Naive thymus-derived CD4-positive, alpha-beta T cell (primary cell): Measurements from ENCODE around the gene TYW1B. TPM values are rescaled to one million over a fixed set of nuclear protein-coding genes. Genes with fewer than 3 reads are reported as not detected.
"Not testable (repeated sequence)": the region's sequence is repeated elsewhere in the genome, so short reads cannot be mapped to it uniquely, and the experiment has no call there.

Experiments
- ATAC-seq: fragments of 150-1000 bp; cut with Tn5 transposase; 2 replicates; pipeline ENCODE4 v1.10.0; 2021; ENCODE audit warnings: mild to moderate bottlenecking, moderate library complexity
- CTCF ChIA-PET: fragments of 350-600 bp; sonication (Branson Sonifier 250); formaldehyde crosslinking; loops from one replicate; lab custom pipeline; 2021; ENCODE audit warnings: antibody characterized with exemption; lab: Charles Lee
- POLR2A ChIA-PET: fragments of 350-600 bp; sonication (Branson Sonifier 250); formaldehyde crosslinking; loops from one replicate; lab custom pipeline; 2021; ENCODE audit warnings: antibody characterized with exemption, inconsistent platforms; lab: Charles Lee
- DNase-seq, 9 donors: peaks; one replicate each; pipeline versions ENCODE4 v3.0.0 to v3.0.0-alpha.2; 2020 to 2022; ENCODE audit warnings: mixed read lengths in 1 of 9
- H3K27ac ChIP-seq: one replicate; pipeline ENCODE4 v1.7.0; 2013; ENCODE audit warnings: mild to moderate bottlenecking, low read depth, low read length, moderate library complexity
- H3K27me3 ChIP-seq, 2 donors: one replicate each; pipeline ENCODE4 v1.7.0; 2013; ENCODE audit warnings: low read length in 2 of 2, mild to moderate bottlenecking in 2 of 2, moderate library complexity in 2 of 2; ENCODE audit not compliant: control insufficient read depth in 2 of 2, insufficient read depth in 2 of 2
- H3K36me3 ChIP-seq, 3 experiments: 1 replicate in 2 of 3; 2 replicates in 1 of 3; pipeline ENCODE4 v1.7.0; 2013; ENCODE audit warnings: low read length in 3 of 3, mild to moderate bottlenecking in 3 of 3, moderate library complexity in 1 of 3; ENCODE audit not compliant: insufficient read depth in 3 of 3, control insufficient read depth in 2 of 3
- H3K4me1 ChIP-seq, 2 donors: one replicate each; pipeline ENCODE4 v1.7.0; 2013; ENCODE audit warnings: low read length in 2 of 2, mild to moderate bottlenecking in 2 of 2, moderate library complexity in 1 of 2; ENCODE audit not compliant: control insufficient read depth in 2 of 2, insufficient read depth in 2 of 2
- H3K4me3 ChIP-seq: 2 replicates; pipeline ENCODE4 v1.7.0; 2013; ENCODE audit warnings: mild to moderate bottlenecking, low read length
- H3K9me3 ChIP-seq, 3 experiments: 1 replicate in 2 of 3; 2 replicates in 1 of 3; pipeline ENCODE4 v1.7.0; 2013; ENCODE audit warnings: low read length in 3 of 3; ENCODE audit not compliant: control insufficient read depth in 2 of 3
- H3K27ac Mint-ChIP-seq, 9 donors: one replicate each; pipeline ENCODE4 v1.8.0; 2020 to 2022; ENCODE audit warnings: mixed read lengths in 9 of 9, mild to moderate bottlenecking in 8 of 9, moderate library complexity in 5 of 9, inconsistent platforms in 2 of 9
- H3K27me3 Mint-ChIP-seq, 5 donors: one replicate each; pipeline ENCODE4 v1.8.0; 2021 to 2022; ENCODE audit warnings: mixed read lengths in 5 of 5, mild to moderate bottlenecking in 1 of 5
- H3K36me3 Mint-ChIP-seq, 5 donors: one replicate each; pipeline ENCODE4 v1.8.0; 2020 to 2022; ENCODE audit warnings: mixed read lengths in 5 of 5, mild to moderate bottlenecking in 3 of 5, inconsistent platforms in 1 of 5
- H3K4me1 Mint-ChIP-seq, 7 donors: one replicate each; pipeline ENCODE4 v1.8.0; 2020 to 2022; ENCODE audit warnings: mixed read lengths in 7 of 7, mild to moderate bottlenecking in 3 of 7, inconsistent platforms in 1 of 7
- H3K4me3 Mint-ChIP-seq, 10 donors: one replicate each; pipeline ENCODE4 v1.8.0; 2020 to 2022; ENCODE audit warnings: mild to moderate bottlenecking in 10 of 10, mixed read lengths in 10 of 10, moderate library complexity in 6 of 10, inconsistent platforms in 2 of 10
- H3K9me3 Mint-ChIP-seq, 11 donors: one replicate each; pipeline ENCODE4 v1.8.0; 2020 to 2022; ENCODE audit warnings: mixed read lengths in 11 of 11, mild to moderate bottlenecking in 4 of 11, inconsistent platforms in 1 of 11, moderate library complexity in 1 of 11
- intact Hi-C, 2 donors: fragments of 100-400 bp; cut with micrococcal nuclease; formaldehyde crosslinking; loops; one replicate each; pipeline ENCODE4 v1.15.1; 2023
- polyA plus RNA-seq, 2 donors: library from polyadenylated mRNA; unstranded; fragments of 300-500 nt; fragmentation: Illumina TruSeq; gene quantifications; one replicate each; pipeline ENCODE4 v1.2.3, GENCODE V29; 2021
- total RNA-seq, 6 experiments: library from RNA in 5 of 6; stranded (reverse) in 5 of 6; gene quantifications; 1 replicate in 5 of 6; 2 replicates in 1 of 6; pipeline ENCODE4 v1.2.3 and lab custom pipeline; 2021 to 2026

The TYW1B gene
- total and polyA plus RNA-seq, 7 experiments from 2014 or later, result 1.2 to 8.2 (median 5.4) TPM

- H3K27me3 ChIP-seq, ATAC-seq, H3K9me3 Mint-ChIP-seq, CTCF ChIA-PET, H3K27me3 Mint-ChIP-seq, intact Hi-C loops, DNase-seq, H3K9me3 ChIP-seq: not testable (repeated sequence)
- Histone ChIP-seq H3K27ac (peak overlapping the region; percentile 93), H3K4me3 (peak overlapping the region; percentile 90), H3K4me1 (peaks cover 7 to 15% of the 10 kb centered on the region in 2 donors), H3K36me3 (peaks cover 0 to 33% (median 11%) of the 10 kb centered on the region in 3 experiments)
- peaks cover 20 to 52% (median 38%) of the 10 kb centered on the region in 7 donors for H3K4me1 Mint-ChIP-seq
- POLR2A ChIA-PET, result interaction anchor here (1.2 to 1.5 kb wide), 2 partner anchors 49 to 691 kb away, joined by 3 to 4 read pairs; partner anchors contain the start of gene BAZ1B
- peak overlapping the region; percentile 87 to 99 (median 96) for H3K4me3 Mint-ChIP-seq
- peak overlapping the region; percentile 93 to 99 (median 97) for H3K27ac Mint-ChIP-seq
- peaks cover 0 to 13% (median 12%) of the 10 kb centered on the region in 5 donors for H3K36me3 Mint-ChIP-seq
These were observed 2.6 kb upstream of the TYW1B start for GRCh38 chr7:72830567-72830966.

DNA sequence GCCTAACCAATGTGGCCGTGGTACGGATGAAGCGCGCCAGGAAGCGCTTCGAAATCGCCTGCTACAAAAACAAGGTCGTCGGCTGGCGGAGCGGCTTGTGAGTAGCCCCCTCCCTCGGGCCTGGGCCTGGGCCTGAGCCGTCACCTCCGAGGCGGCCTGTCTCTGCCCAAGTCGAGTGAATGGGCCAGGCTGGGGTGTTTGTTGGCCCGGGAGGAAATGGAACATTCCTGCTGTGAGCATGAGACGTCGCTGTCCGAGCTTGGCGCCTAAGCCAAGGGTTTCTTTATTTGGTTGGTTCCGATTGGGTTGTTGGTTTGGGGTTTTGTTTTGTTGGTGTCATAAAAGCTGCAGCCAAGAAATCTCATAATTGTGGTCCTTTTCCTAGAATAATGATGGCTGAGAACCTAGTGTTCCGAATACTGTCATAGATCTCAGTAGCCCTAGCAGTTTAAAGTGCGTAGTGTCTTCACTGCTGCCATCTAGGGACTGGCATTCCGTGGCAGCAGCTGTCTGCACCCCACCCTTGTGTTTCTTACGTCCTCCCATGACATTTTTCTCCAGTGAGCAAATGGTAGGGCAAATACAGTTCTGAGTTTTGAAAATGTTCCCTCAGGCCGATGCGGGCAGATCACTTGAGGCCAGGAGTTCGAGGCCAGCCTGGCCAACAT lies 1.8 kb upstream of the TYW1B start:
- CTCF ChIA-PET, result interaction anchor here (1.2 kb wide), 1 partner anchor 85 kb away, joined by 3 read pairs; no protein-coding TSS in a partner anchor
- Histone ChIP-seq H3K36me3 (peaks cover 0 to 32% (median 11%) of the 10 kb centered on the region in 3 experiments), H3K4me3 (peak overlapping the region; percentile 90), H3K4me1 (peaks cover 7 to 15% of the 10 kb centered on the region in 2 donors), H3K27ac (peak overlapping the region; percentile 93)
- intact Hi-C loops, result loop anchor here (1.0 to 5.0 kb wide), 9 partner anchors 95 to 909 kb away; partner anchors contain the start of genes ABHD11 (in 2 of the 2), BAZ1B (in 1 of the 2), BUD23 (in 1 of the 2) and DNAJC30 (in 1 of the 2)
- Mint-ChIP-seq H3K36me3 (peaks cover 0 to 13% (median 12%) of the 10 kb centered on the region in 5 donors), H3K27ac (peak overlapping the region; percentile 93 to 99 (median 97)), H3K4me3 (peak overlapping the region; percentile 87 to 99 (median 96)), H3K4me1 (peaks cover 20 to 52% (median 38%) of the 10 kb centered on the region in 7 donors)
- not testable (repeated sequence) for H3K27me3 ChIP-seq, H3K9me3 ChIP-seq, H3K27me3 Mint-ChIP-seq, H3K9me3 Mint-ChIP-seq
- DNase-seq (peak in 6 of 9 donors; percentile 27 to 76 (median 73)), ATAC-seq (peak; percentile 60)
- POLR2A ChIA-PET, result interaction anchor here (0.5 to 1.5 kb wide), 3 partner anchors 50 to 1345 kb away, joined by 3 to 4 read pairs (median 3); partner anchors contain the start of gene BAZ1B

GRCh38 chr7:72829291-72829686 lies 1.3 kb upstream of the TYW1B start:
- CTCF ChIA-PET, result interaction anchor here (1.2 kb wide), 1 partner anchor 86 kb away, joined by 3 read pairs; no protein-coding TSS in a partner anchor
- peaks cover 0 to 13% (median 12%) of the 10 kb centered on the region in 5 donors for H3K36me3 Mint-ChIP-seq
- H3K4me3 ChIP-seq, result peak overlapping the region; percentile 90

DNA sequence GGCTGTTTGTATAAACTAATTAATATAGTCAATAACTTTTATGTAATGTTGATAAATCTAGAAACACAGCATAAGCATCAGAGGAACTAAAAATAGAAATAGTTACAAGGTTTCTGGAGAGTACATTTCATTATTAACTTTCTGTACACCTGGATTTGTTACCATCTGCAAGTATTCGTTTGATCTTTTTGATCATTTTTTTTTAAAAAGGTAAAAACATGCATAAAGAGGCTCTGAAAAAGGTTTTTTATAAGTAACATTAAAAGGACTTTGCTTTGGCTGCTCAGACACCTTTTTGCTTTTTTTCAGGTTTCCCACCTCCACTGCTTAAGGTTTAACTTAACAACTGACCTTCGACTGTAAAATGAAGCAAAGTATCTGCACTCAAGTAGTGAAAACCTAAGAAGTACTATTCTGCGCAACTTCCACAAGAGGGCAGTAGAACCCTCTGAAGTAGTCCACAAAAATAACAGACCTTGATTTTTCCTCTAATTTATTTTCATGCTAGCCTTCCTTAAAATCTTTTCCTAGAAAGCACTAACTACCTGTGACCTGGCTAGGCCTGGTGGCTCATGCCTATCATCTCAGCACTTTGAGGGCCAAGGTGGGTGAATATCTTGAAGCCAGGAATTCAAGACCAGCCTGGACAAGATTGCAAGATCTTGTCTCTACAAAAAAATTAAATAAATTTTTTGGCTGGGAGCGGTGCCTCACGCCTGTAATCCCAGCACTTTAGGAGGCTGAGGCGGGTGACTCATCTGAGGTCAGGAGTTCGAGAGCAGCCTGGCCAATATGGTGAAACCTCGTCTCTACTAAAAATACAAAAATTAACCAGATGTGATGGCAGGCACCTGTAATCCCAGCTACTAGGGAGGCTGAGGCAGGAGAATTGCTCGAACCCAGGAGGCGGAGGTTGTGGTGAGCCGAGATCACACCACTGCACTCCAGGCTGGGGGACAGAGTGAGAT lies 4.0 kb downstream of the TYW1B start:
- H3K4me3 Mint-ChIP-seq, H3K27me3 ChIP-seq, H3K36me3 ChIP-seq, H3K4me1 ChIP-seq, H3K4me3 ChIP-seq, H3K27me3 Mint-ChIP-seq, H3K9me3 ChIP-seq, H3K9me3 Mint-ChIP-seq, H3K27ac ChIP-seq, intact Hi-C loops, POLR2A ChIA-PET, ATAC-seq: not testable (repeated sequence)
- peaks cover 5 to 33% (median 20%) of the 10 kb centered on the region in 7 donors for H3K4me1 Mint-ChIP-seq
- CTCF ChIA-PET, result interaction anchor here (0.6 to 1.3 kb wide), 2 partner anchors 78 to 91 kb away, joined by 3 to 4 read pairs; no protein-coding TSS in a partner anchor
- peak overlapping the region in 3 of 9 donors; percentile 31 to 43 (median 41) for H3K27ac Mint-ChIP-seq
- peak in 5 of 9 donors; percentile 21 to 41 (median 37) for DNase-seq
- peaks cover 1 to 11% (median 2%) of the 10 kb centered on the region in 5 donors for H3K36me3 Mint-ChIP-seq

More at GRCh38 chr7:72829291-72829686, 1.3 kb upstream of the TYW1B start:
- peak overlapping the region; percentile 93 to 99 (median 97) for H3K27ac Mint-ChIP-seq
- ATAC-seq (peak; percentile 67), DNase-seq (peak; percentile 83 to 99 (median 96))
- H3K4me3 Mint-ChIP-seq, result peak overlapping the region; percentile 87 to 99 (median 96)
- H3K27me3 ChIP-seq, H3K9me3 Mint-ChIP-seq, H3K9me3 ChIP-seq, H3K27me3 Mint-ChIP-seq: not testable (repeated sequence)
- intact Hi-C loops, result loop anchor here (1.0 to 5.0 kb wide), 9 partner anchors 96 to 910 kb away; partner anchors contain the start of genes ABHD11 (in 2 of the 2), BAZ1B (in 1 of the 2), BUD23 (in 1 of the 2) and DNAJC30 (in 1 of the 2)
- H3K36me3 ChIP-seq, result peaks cover 0 to 27% (median 11%) of the 10 kb centered on the region in 3 experiments
- H3K4me1 ChIP-seq, result peaks cover 7 to 15% of the 10 kb centered on the region in 2 donors
- H3K4me1 Mint-ChIP-seq, result peaks cover 20 to 52% (median 38%) of the 10 kb centered on the region in 7 donors
- H3K27ac ChIP-seq, result peak overlapping the region; percentile 93
- POLR2A ChIA-PET, result interaction anchor here (0.5 to 1.5 kb wide), 4 partner anchors 51 to 1346 kb away, joined by 3 to 4 read pairs (median 3); partner anchors contain the start of gene BAZ1B

DNA sequence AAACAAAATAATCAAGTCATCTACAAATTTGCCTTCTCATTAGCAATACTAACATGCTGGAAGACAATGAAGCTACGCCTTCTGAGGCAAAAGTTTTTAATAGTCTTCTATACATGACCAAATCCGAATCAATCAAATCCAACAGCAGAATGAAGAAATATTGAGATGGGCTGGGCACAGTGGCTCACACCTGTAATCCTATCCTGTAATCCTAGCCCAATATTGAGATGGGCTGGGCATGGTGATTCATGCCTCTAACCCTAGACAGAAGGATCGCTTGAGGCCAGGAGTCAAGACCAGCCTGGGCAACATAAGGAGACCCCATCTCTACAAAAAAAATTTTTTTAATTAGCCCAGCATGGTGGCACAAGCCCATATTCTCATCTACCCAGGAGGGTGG lies 5.5 kb downstream of the TYW1B start:
- H3K9me3 Mint-ChIP-seq, result not testable (repeated sequence)

More for the DNA sequence above, 5.5 kb downstream of the TYW1B start:
- H3K4me3 ChIP-seq, H3K27me3 ChIP-seq, CTCF ChIA-PET, H3K27ac Mint-ChIP-seq, H3K27ac ChIP-seq, H3K9me3 ChIP-seq, POLR2A ChIA-PET, H3K4me1 ChIP-seq, H3K4me3 Mint-ChIP-seq, intact Hi-C loops, DNase-seq, ATAC-seq, H3K36me3 ChIP-seq, H3K27me3 Mint-ChIP-seq: not testable (repeated sequence)
- Mint-ChIP-seq H3K4me1 (peaks cover 5 to 36% (median 22%) of the 10 kb centered on the region in 7 donors), H3K36me3 (peaks cover 6 to 23% (median 10%) of the 10 kb centered on the region in 5 donors)
